HG02938 (cell line): ENCODE data around the gene NFIA.
"Not testable (repeated sequence)": the region's sequence is repeated elsewhere in the genome, so short reads cannot be mapped to it uniquely, and the experiment has no call there.

Experiments used
- ATAC-seq: cut with Tn5 transposase; IDR thresholded peaks from one replicate; pipeline ENCODE4 v1.9.1; 2021; ENCODE audit warnings: mild to moderate bottlenecking, moderate library complexity; ENCODE audit not compliant: unreplicated experiment

Gene NFIA

DNA sequence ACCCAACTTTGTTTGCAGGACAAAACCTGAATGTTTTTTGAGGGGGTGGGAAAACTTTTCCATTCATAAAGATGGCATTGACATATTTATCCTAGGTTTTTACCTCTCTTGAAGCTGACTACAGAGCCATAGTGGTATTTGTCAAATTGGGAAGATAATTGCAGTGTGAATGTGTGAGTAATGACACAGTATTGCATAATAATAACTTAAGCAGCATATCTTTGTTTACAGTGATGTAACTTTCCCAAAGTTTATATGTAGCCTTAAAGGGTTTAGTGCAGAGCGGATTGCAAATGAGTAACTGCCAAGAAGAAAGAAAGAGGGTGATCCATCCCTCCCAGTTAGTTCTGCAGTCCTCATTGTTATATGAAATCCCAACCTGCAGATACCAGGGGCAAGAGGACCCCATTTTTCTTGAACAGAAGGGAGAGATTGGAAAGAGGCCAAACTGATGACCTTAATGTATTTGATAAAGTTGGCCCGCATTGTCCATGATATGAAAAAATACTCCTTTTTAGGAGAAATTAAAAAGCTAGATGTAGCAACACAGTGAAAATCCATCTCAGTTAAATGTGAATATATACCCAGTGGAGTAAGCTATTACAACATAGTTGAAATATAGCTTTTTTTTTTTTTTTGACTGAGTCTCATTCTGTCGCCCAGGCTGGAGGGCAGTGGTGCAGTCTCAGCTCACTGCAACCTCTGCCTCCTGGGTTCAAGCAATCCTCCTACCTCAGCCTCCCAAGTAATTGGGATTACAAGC is 23.7 kb upstream of the NFIA start:
- ATAC-seq = no peak

DNA sequence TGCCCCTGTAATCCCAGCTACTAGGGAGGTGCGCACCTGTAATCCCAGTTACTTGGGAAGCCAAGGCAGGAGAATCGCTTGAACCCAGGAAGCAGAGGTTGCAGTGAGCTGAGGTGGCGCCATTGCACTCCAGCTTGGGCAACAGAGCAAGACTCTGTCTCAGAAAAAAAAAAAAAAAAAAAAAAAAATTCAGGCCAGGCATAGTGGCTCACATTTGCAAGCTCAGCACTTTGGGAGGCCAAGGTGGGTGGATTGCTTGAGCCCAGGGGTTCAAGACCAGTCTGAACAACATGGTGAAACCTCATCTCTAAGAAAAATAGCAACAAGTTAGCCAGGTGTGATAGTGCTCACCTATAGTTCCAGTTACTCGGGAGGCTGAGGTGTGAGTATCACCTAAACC is 20.8 kb upstream of the NFIA start:
- ATAC-seq = not testable (repeated sequence)

DNA sequence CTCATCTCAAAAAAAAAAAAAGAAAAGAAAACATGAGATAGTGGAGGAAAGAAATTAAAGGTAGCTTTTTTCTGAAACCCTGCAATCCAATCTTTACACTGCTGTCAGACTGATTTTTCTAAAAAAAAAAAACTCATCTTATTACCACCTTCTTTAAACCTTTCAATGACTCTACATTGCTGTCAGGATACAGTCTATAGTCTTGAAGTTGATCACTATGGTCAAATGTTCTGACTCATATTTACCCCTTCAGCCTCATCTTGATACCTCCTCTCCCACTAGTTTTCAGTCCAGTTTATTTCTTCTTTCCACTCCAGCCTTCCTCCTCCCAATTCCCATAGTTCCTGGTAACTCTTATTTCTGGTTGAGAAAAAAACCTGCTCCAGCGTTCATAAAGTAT is 17.7 kb upstream of the NFIA start:
- no peak for ATAC-seq

GRCh38 chr1:61067446-61068019 is 14.8 kb upstream of the NFIA start:
- ATAC-seq = no peak

- no peak for ATAC-seq
Observed at GRCh38 chr1:61070054-61070453, 12.3 kb upstream of the NFIA start.

DNA sequence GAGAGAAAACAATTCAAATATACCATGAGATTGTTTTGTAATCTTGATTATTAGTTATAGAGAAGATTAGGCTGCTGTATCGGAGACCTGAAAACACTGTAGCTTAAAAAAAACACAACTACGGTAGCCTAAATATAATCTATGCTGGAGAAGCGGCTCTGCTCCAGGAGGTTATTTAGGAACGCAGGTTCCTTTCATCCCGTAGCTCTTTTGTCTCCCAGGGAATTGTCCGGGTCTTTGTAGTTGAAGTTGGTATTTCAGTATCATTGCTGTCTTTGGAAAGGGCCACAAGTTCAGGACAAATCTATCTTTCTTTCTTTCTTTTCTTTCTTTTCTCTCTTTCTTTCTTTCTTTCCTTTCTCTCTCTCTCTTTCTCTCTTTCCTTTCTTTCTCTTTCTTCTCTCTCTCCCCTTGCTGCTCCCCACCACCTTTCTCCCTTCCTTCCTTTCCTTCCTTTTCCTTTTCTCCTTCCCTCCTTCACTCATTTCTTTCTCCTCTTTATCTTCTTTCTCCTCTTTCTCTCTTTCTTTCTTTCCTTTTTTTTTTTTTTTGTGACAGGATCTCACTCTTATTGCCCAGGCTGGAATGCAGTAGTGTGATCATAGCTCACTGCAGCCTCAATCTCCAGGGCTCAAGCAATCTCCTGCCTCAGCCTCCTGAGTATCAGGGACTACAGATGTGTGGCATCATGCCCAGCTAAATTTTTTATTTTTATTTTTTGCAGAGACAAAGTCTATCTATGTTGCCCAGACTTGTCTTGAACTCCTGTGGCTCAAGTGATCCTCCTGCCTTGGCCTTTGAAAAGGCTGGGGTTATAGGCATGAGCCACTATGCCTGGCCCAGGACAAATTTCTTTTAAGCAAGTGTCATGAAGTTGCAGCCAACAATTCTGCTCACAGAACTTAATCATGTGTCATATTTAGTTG is 10.9 kb upstream of the NFIA start:
- no peak for ATAC-seq

DNA sequence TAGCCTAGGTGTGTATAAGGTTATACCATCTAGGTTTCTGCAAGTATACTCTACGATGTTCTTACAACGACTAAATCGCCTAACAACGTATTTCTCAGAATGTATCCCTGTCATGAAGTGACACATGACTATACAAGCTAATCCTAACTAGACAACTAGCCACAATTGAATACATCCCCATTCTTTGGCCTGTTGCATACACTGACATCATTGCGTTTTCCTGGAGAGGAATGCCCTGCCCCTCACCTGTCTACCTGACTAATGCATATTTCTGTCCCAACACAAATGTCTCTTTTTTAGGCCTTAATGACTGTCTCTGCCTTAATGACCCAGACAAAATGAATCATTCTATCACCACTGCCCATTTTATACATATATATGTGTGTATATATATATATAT is 8.5 kb upstream of the NFIA start:
- no peak for ATAC-seq

- ATAC-seq = not testable (repeated sequence)
Observed at GRCh38 chr1:61075833-61076232, 6.5 kb upstream of the NFIA start.

DNA sequence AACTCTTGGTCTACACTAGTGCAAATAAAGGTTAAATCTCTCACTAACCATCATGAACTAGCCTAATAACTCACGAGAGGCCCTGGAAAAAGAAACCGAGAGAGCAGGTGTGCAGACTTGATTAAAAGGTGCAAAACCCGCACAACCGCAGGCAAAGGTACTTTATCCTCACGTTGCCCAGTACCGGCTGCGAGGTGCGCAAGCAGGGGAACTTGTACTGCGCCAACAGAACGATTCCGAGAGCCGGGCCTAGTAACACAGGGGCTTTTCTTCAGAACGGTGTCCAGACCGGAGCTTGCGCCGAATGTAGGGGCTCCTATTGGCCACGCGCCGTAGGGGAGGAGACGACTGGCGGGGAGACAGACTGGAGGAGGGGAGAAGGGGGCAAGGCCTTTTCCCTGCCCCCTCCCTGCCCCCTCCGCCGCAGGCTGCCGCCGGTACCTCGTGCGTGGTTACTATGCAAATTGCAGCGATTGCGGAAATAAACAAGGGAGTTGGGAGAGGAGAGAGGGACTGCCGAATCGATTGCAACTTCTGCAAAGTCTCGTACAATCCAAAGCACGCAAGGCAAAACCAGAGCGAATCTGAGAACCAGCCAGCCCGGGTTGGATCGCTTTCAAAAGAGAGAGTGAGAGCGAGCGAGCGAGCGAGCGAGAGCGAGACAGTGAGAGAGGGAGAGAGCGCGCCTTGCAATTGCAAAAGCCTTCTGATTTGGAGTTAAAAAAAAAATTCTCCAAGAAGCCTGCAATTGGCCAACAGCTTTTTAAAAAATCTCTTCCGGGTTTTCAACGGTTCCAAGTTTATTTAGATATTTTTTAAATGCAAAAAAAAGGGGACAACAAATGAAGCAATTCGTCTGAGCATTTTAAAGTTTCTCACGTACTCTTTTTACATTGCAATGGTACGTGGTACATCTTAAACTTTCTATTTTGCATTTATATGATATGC is 5.4 kb upstream of the NFIA start:
- ATAC-seq = peak; percentile 76

DNA sequence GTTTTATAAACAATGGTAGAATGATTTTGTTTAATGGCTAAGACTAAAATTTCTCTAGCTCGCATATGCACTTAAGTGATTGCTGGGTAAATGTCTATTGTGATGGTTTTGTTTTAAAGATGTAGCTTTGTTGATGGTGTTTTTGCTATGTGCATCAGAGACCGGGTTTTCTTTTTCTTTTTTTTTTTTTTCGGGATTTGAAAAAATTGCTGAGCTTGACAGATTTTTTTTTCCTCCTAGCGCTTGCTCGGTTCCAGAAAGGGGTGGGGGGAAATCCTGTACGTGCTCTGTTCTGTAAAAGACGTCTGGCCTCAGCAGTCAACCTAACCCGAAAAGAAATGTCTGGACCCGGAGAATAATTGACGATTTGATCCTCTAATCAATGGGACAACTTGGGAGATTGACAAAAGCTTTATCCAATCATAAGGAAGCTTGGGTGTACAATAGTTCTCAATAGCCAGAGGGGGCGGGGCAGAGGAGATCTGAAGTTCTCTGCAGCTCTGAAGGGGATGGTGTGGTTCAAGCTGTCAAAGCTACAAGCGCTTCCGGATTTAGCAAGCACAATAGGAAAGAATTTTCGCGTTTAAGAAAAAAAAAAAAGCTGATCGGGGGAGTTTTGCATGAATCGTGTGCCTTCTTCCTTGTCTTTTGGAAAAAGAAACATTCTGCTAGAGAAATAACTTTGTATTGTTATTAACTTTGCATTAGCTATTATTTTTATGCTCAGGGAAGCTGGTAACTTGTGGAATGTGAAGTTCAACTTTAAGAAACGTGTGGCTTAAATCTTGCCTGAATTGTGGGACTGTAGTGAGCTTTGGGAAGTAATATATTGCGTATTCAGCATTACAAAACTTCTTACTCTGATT is 4.5 kb upstream of the NFIA start:
- ATAC-seq = peak; percentile 61

- ATAC-seq = no peak
Observed at GRCh38 chr1:61078618-61079295, 3.6 kb upstream of the NFIA start.

DNA sequence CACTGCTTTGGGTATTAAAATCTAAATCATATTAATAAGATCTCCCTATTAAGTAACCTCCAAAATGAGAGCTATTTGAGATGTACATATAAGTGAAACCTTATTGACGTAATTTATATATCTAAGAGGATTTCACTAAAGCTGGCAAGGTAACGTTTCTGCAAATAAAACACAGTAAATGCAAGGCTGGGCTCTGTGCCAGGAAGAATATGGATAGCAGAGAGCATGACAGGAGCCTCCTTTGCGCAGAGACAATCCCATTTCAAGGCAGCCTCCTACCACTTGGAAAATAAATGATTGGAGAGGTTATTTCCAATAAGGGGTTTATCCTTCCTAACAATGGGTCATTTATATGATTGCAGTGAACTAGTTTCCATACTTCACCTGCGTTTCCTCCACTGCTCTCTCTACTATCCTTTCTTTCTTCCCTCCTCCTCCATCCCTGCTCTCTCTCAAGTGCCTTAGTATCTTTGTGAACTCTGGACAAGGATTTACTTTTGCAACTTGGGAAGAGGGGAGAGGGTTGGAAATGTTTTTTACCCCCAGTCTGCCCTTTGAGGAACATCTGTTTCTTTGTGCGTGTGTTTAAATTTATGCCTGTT is 3.0 kb upstream of the NFIA start:
- no peak for ATAC-seq

DNA sequence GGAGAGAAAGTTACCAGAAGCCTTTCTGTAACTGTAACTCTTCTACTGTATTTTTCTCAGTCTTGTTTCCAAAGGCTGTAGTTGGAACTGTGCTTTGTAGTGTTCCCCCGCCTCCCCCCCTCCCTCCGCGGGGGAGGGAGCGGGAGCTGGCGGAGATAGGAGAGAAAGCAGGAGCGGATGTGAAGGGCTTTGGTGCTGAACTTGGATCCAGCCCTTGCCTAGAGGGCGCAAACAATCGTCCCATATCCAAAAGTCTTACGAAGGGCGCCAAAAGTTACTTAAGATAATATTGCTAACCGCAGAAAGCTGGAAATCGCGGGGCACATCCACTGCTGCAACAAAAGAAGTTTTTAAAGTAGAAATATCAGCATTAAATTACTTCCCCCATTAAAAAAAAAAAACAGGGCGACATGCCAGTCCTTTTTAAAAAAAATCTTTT is 2.4 kb upstream of the NFIA start:
- no peak for ATAC-seq

- no peak for ATAC-seq
Observed at GRCh38 chr1:61080413-61081143, 1.8 kb upstream of the NFIA start.

GRCh38 chr1:61081144-61081685 is 1.1 kb upstream of the NFIA start:
- ATAC-seq = no peak

DNA sequence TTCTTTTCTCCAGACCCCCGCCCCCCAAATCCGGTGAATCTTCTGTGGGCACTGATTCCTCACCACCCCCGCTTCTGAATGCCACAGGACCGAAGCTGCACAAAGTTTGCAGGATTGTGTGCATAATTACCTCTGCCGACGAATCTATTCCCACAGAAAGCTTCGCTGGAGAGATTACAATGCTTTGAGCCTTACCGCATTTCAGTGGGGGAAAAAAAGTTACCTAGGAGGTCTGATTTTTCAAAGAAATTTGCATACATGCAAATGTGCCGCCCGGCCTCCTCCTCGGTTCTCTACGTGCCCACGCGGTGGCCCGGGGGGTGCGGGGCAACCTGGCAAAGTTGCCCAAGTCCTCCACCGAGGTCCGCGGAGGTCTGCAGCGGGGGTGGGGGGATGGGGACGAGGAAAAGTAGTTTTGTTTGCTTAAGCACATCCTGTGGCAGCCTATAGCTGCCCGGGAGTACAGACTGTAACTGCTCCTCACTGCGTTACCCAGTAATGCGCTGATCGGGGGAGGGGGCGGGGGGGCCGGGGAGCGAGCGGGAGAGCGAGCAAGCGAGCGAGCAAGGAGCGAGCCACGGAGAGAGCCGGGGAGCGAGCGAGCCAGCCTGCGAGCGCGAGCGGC is 563 bp upstream of the NFIA start:
- ATAC-seq = no peak
